T-helper 1 cell treated with Interleukin-12 subunit alpha and Interleukin-12 subunit beta and Interleukin-4 antibody, amounts not matched to agents 30 μg/mL and 1 μg/mL, for 36 hours (primary cell): Measurements from ENCODE around the gene SLC35A5.

ENCODE experiments used
- H3K27ac Mint-ChIP-seq: one replicate; pipeline ENCODE4 v1.8.0; 2021; ENCODE audit warnings: mild to moderate bottlenecking, mixed read lengths
- H3K27me3 Mint-ChIP-seq: one replicate; pipeline ENCODE4 v1.8.0; 2021; ENCODE audit warnings: low read depth, mixed read lengths
- H3K36me3 Mint-ChIP-seq: one replicate; pipeline ENCODE4 v1.8.0; 2021; ENCODE audit warnings: low read depth, mixed read lengths
- H3K4me1 Mint-ChIP-seq: one replicate; pipeline ENCODE4 v1.8.0; 2021; ENCODE audit warnings: low read depth, mixed read lengths
- H3K4me3 Mint-ChIP-seq: one replicate; pipeline ENCODE4 v1.8.0; 2021; ENCODE audit warnings: mild to moderate bottlenecking, moderate library complexity, mixed read lengths
- H3K9me3 Mint-ChIP-seq: one replicate; pipeline ENCODE4 v1.8.0; 2021; ENCODE audit warnings: mixed read lengths

The SLC35A5 gene

DNA sequence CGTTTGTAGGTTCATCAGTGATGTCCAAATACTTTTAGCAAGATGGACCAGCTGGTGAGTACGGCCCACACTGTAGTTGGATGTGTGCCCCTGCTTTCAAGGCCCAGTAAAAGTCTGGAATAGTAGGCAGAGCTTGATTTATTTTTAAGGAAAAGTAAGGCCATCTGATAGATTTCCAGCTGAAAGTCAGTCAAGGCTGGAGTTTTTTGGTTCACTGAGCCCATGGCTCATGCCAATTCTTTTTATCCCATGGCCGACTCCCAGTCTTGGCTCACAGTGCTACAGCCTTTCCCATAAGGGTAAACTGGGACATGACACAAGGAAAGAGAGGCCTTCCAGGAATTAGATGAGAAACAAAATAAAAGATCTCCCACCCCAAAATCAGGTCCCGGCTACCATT, 65.6 kb downstream of the SLC35A5 start:
- H3K27ac Mint-ChIP-seq = no peak overlapping the region

DNA sequence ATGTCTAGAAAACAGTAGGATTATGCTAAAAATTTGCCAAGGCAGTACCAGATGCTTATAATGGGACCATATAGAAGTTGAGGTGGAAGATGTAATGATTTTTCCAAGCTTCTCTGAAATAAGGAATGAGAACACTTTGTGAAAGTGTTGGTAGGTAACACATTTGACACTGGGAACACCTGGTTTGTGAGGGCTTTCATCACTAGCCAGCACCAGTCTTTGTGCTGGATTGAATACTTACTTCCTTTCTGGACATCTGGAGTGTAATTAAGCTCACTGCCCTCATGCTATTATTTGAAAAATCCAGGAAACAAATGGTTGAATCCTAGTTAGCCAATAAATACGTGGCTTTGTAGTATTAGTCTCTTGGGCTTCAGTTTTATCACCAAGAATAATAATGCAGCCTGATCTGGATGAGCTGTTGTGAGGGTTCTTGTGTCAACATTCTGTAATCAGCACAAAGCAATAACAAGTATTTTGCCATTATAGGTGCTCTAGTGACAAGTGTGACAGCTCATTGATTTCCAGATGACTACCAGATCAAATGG, 66.1 kb downstream of the SLC35A5 start:
- Mint-ChIP-seq H3K9me3 (no peaks in the 10 kb centered on the region), H3K4me1 (peaks cover 6% of the 10 kb centered on the region), H3K4me3 (no peak overlapping the region), H3K27ac (no peak overlapping the region), H3K36me3 (no peaks in the 10 kb centered on the region), H3K27me3 (peaks cover 9% of the 10 kb centered on the region)

More for the DNA sequence above, 65.6 kb downstream of the SLC35A5 start:
- Mint-ChIP-seq H3K27me3 (peaks cover 9% of the 10 kb centered on the region), H3K9me3 (no peaks in the 10 kb centered on the region), H3K4me3 (no peak overlapping the region), H3K36me3 (no peaks in the 10 kb centered on the region), H3K4me1 (peaks cover 6% of the 10 kb centered on the region)

DNA sequence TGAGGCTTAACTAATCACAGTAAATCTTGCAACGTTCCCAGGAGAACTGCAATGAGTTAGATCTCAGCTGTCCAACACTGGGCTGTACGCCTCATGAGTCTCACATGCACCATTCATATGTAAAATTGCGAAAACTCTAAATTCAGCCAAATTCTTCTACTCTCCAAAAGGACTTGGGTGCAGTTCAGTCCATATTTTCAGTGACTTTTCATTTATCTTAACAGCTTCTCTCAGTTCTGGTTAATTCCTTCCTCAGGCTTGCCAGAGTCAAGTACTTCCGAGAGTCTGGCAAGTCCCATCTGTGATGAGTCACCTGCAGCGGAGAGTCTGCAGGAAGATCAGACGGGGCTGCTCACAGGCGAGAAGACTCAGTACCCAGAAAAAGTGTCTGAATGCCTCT, 67.6 kb downstream of the SLC35A5 start:
- no peaks in the 10 kb centered on the region for H3K9me3 Mint-ChIP-seq
- H3K36me3 Mint-ChIP-seq = no peaks in the 10 kb centered on the region
- no peak overlapping the region for H3K4me3 Mint-ChIP-seq
- peaks cover 12% of the 10 kb centered on the region for H3K4me1 Mint-ChIP-seq
- peaks cover 5% of the 10 kb centered on the region for H3K27me3 Mint-ChIP-seq
- peak overlapping the region; percentile 1 for H3K27ac Mint-ChIP-seq

DNA sequence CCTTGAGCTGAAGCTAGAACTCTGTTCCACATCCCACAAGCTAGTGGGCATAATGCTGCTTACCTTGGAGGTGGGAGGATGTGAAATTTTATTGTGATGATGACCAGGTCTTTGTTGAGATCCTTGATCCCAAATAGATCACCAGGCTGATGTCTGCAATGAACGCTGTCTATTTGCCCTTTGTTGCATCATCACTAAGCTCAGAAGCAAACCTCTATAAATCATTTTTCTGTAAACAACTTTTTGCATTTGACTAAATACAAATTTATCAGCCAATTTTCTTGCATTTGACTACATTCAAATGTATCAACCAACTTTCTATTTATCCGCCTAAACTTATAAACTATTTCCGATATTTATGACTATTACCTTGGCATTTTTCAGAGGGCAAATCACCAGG, 69.4 kb downstream of the SLC35A5 start:
- H3K4me1 Mint-ChIP-seq = peaks cover 25% of the 10 kb centered on the region
- H3K36me3 Mint-ChIP-seq = no peaks in the 10 kb centered on the region
- H3K9me3 Mint-ChIP-seq = no peaks in the 10 kb centered on the region
- H3K27ac Mint-ChIP-seq = peak overlapping the region; percentile 21
- H3K4me3 Mint-ChIP-seq = no peak overlapping the region
- H3K27me3 Mint-ChIP-seq = no peaks in the 10 kb centered on the region

DNA sequence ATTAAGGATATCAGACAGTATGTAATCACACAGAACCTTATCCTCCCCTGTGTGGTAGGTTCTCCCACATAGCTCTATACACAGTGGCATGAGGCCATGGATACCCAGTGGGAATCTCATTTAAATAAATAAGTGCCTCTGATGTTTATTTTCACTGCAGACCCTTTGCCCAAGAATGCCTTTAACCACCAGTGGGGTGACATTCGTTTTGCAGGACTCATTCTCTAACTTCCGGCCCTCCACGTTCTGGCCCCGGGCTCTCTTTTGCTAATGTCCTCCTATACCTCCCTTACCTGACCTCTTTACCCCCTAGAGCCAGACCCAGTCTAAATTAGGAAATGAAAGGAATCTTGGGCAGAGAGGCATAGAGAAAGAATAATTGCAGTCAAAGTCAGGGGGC, 70.8 kb downstream of the SLC35A5 start:
- Mint-ChIP-seq H3K27me3 (no peaks in the 10 kb centered on the region), H3K4me3 (no peak overlapping the region), H3K9me3 (no peaks in the 10 kb centered on the region), H3K36me3 (no peaks in the 10 kb centered on the region), H3K27ac (no peak overlapping the region), H3K4me1 (peaks cover 25% of the 10 kb centered on the region)

DNA sequence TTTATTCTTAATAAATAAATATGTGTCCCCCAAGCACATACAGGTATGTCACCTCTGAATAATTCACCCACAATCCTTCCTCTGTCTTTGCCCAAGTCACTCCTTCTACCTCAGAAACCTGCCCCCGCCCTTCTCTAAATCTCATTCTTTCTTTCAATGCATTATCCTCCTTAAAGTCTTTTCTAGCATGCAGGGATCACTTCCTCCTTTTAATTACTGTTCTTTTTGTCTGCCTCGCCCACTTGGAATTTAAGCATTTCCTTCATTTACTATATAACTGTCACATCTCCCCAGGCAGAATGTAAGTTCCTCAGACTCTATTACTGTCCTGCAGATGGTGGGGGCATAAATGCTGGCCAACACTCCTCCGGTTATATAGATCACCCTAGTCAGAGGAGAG, 71.3 kb downstream of the SLC35A5 start:
- H3K9me3 Mint-ChIP-seq = no peaks in the 10 kb centered on the region

DNA sequence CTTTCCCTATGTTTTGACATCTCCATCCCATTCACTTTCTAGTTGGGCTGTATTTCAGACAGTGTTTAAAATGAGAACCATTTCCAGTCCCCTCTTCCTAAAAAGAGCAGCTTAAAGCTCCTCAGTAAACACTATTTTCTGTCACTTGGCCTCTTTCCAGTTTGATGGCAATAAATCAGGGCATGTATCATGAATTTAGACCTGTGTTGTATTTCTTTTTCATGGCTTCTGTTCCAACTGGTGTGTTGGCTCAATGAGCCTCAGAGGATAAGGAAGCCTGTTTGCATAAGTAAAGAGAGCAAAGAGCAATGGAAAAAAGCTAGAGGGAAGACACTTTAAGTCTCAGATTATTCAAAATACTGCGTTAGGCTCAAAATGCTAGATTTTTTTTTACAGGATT, 71.9 kb downstream of the SLC35A5 start:
- peaks cover 25% of the 10 kb centered on the region for H3K4me1 Mint-ChIP-seq
- H3K4me3 Mint-ChIP-seq = no peak overlapping the region
- H3K27ac Mint-ChIP-seq = no peak overlapping the region

More for the DNA sequence above, 71.3 kb downstream of the SLC35A5 start:
- Mint-ChIP-seq H3K4me3 (no peak overlapping the region), H3K27me3 (no peaks in the 10 kb centered on the region), H3K4me1 (peaks cover 25% of the 10 kb centered on the region), H3K36me3 (no peaks in the 10 kb centered on the region), H3K27ac (no peak overlapping the region)

DNA sequence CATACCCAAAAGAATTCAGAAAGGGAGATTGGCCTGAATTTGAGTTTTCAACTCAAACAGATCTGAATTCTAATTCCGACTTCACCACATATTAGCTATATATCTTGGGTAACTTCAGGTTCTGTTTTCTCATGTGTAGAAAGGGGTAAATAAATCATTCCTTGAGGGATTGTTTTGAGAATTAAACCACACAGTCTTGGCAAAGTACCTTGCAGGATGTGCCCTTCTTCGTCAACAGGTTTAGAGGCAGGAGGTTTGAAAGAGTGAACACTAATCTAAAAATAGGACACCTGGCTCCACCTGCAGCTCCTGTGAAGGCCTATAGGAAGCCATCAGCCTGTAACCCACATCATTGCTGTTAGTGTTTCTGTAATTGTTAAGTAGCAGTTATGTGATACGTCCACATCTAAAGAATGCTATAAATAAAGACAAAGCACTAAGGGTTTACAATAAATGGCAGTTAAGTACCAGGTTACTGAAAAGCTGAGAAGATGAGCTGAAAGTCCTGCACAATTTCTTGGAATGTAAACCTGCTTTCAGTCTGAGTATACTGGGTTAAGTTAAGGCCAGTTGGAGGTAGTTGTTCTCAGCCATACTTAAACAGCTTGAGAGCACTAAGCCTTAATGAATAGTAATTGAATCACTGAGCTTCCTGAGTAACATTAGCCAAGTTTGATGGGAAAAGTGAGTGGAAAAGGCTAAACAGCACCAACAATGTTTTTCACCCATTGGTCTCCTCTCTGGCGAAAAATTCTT, 73.1 kb downstream of the SLC35A5 start:
- H3K4me3 Mint-ChIP-seq = no peak overlapping the region
- H3K27me3 Mint-ChIP-seq = no peaks in the 10 kb centered on the region
- peak overlapping the region; percentile 64 for H3K27ac Mint-ChIP-seq
- peaks cover 18% of the 10 kb centered on the region for H3K4me1 Mint-ChIP-seq
- H3K36me3 Mint-ChIP-seq = no peaks in the 10 kb centered on the region
- no peaks in the 10 kb centered on the region for H3K9me3 Mint-ChIP-seq

More for the DNA sequence above, 71.9 kb downstream of the SLC35A5 start:
- Mint-ChIP-seq H3K9me3 (no peaks in the 10 kb centered on the region), H3K27me3 (no peaks in the 10 kb centered on the region), H3K36me3 (no peaks in the 10 kb centered on the region)
